PFSK-1 (cell line): ENCODE data around the gene TMEM185B.

ENCODE experiments used
- FOXP2 ChIP-seq: optimal IDR thresholded peaks from 2 replicates; pipeline ENCODE3; 2011; ENCODE audit warnings: borderline replicate concordance, control low read depth, inconsistent platforms; ENCODE audit not compliant: insufficient read depth; ENCODE audit errors: extremely low read length, extremely low read depth
- POLR2AphosphoS5 ChIP-seq: IDR thresholded peaks from 2 replicates; pipeline ENCODE4 v1.6.1; 2012; ENCODE audit warnings: low read depth, mild to moderate bottlenecking, control low read depth, low read length, moderate library complexity
- REST ChIP-seq, 2 experiments: IDR thresholded peaks; 2 replicates each; pipeline versions ENCODE4 v1.6.1 to v1.8.0; 2011 to 2012; ENCODE audit warnings: low read depth in 2 of 2, low read length in 2 of 2, control low read depth in 1 of 2, inconsistent platforms in 1 of 2, mild to moderate bottlenecking in 1 of 2, moderate library complexity in 1 of 2; ENCODE audit not compliant: insufficient read depth in 1 of 2
- SIN3A ChIP-seq: IDR thresholded peaks from 2 replicates; pipeline ENCODE4 v1.6.1; 2012; ENCODE audit warnings: mild to moderate bottlenecking, low read length, moderate library complexity, borderline replicate concordance; ENCODE audit not compliant: insufficient read depth
- TAF1 ChIP-seq: IDR thresholded peaks from 2 replicates; pipeline ENCODE4 v1.6.1; 2012; ENCODE audit warnings: low read length, control low read depth, borderline replicate concordance; ENCODE audit not compliant: insufficient read depth

TMEM185B gene

GRCh38 chr2:120226316-120226715 is 3.1 kb upstream of the TMEM185B start:
- TF ChIP-seq REST (IDR thresholded peaks at IDR 0.05; ENCODE audit: insufficient read depth in 1 of 2, low read depth in 2 of 2, low read length in 2 of 2), result no peak
- no peak for TF ChIP-seq TAF1
- TF ChIP-seq POLR2AphosphoS5, result no peak
- no peak for TF ChIP-seq SIN3A
- no peak for TF ChIP-seq FOXP2

GRCh38 chr2:120225549-120226065 is 2.4 kb upstream of the TMEM185B start:
- TF ChIP-seq FOXP2 (no peak), SIN3A (no peak), POLR2AphosphoS5 (no peak), REST (IDR thresholded peaks at IDR 0.05; ENCODE audit: insufficient read depth in 1 of 2, low read depth in 2 of 2, low read length in 2 of 2) (no peak), TAF1 (no peak)

GRCh38 chr2:120224735-120225548 is 1.7 kb upstream of the TMEM185B start:
- TF ChIP-seq SIN3A, result no peak
- TF ChIP-seq TAF1, result no peak
- TF ChIP-seq POLR2AphosphoS5, result no peak

- TF ChIP-seq SIN3A, result no peak
- no peak for TF ChIP-seq FOXP2
- TF ChIP-seq REST (IDR thresholded peaks at IDR 0.05; ENCODE audit: insufficient read depth in 1 of 2, low read depth in 2 of 2, low read length in 2 of 2), result no peak
- no peak for TF ChIP-seq POLR2AphosphoS5
- TF ChIP-seq TAF1, result no peak
These were observed 1.1 kb upstream of the TMEM185B start for GRCh38 chr2:120224256-120224655.

GRCh38 chr2:120222186-120223033 is 790 bp downstream of the TMEM185B start:
- TF ChIP-seq TAF1, result no peak
- no peak for TF ChIP-seq POLR2AphosphoS5
- no peak for TF ChIP-seq SIN3A
- TF ChIP-seq FOXP2, result no peak
- no peak for TF ChIP-seq REST (IDR thresholded peaks at IDR 0.05; ENCODE audit: insufficient read depth in 1 of 2, low read depth in 2 of 2, low read length in 2 of 2)
